Endodermal cell (in vitro differentiated cells): ENCODE data around the gene FAM168B. TPM values are rescaled to one million over a fixed set of nuclear protein-coding genes. Genes with fewer than 3 reads are reported as not detected.
A peak's percentile ranks its signal among the peaks of the same experiment; 100 is the strongest.

Experiments
- DNase-seq: peaks from one replicate; pipeline ENCODE4 v3.0.0-alpha.2; 2017
- H3K27ac ChIP-seq: 2 replicates; pipeline ENCODE4 v1.5.1; 2013; ENCODE audit warnings: mild to moderate bottlenecking, low read depth, low read length, moderate library complexity
- H3K27me3 ChIP-seq: 2 replicates; pipeline ENCODE4 v1.6.1; 2013; ENCODE audit warnings: mild to moderate bottlenecking, low read length, moderate library complexity; ENCODE audit not compliant: insufficient read depth, control insufficient read depth, poor library complexity, severe bottlenecking
- H3K36me3 ChIP-seq: 2 replicates; pipeline ENCODE4 v1.7.0; 2013; ENCODE audit warnings: mild to moderate bottlenecking, low read length, moderate library complexity; ENCODE audit not compliant: control insufficient read depth, insufficient read depth
- H3K4me1 ChIP-seq: one replicate; pipeline ENCODE4 v1.7.0; 2013; ENCODE audit warnings: low read length; ENCODE audit not compliant: control insufficient read depth, insufficient read depth
- H3K4me3 ChIP-seq: 2 replicates; pipeline ENCODE4 v1.5.1; 2013; ENCODE audit warnings: mild to moderate bottlenecking, low read length, moderate library complexity
- H3K9ac ChIP-seq: 2 replicates; pipeline ENCODE4 v1.6.1; 2013; ENCODE audit warnings: mild to moderate bottlenecking, low read length, moderate library complexity; ENCODE audit not compliant: poor library complexity, severe bottlenecking; ENCODE audit errors: extremely low read depth
- H3K9me3 ChIP-seq: 2 replicates; pipeline ENCODE4 v1.6.1; 2013; ENCODE audit warnings: mild to moderate bottlenecking, low read length, moderate library complexity; ENCODE audit not compliant: control insufficient read depth
- H3K27ac Mint-ChIP-seq: 2 replicates; pipeline ENCODE4 v1.8.0; 2020; ENCODE audit warnings: mixed read lengths
- H3K27me3 Mint-ChIP-seq: 2 replicates; pipeline ENCODE4 v1.8.0; 2021; ENCODE audit warnings: mild to moderate bottlenecking, mixed read lengths; ENCODE audit not compliant: insufficient read depth
- H3K36me3 Mint-ChIP-seq: 2 replicates; pipeline ENCODE4 v1.8.0; 2020; ENCODE audit warnings: low read depth, mixed read lengths
- H3K4me1 Mint-ChIP-seq: 2 replicates; pipeline ENCODE4 v1.8.0; 2020; ENCODE audit warnings: mixed read lengths
- H3K4me3 Mint-ChIP-seq: 2 replicates; pipeline ENCODE4 v1.8.0; 2020; ENCODE audit warnings: mild to moderate bottlenecking, moderate library complexity, mixed read lengths
- H3K9me3 Mint-ChIP-seq: 2 replicates; pipeline ENCODE4 v1.8.0; 2020; ENCODE audit warnings: mild to moderate bottlenecking, mixed read lengths
- WGBS, 2 experiments: methylation state at CpG; one replicate each; pipeline versions ENCODE4 v1.1.5 to v1.1.7; 2013; ENCODE audit warnings: missing lambda C conversion rate in 2 of 2, mixed read lengths in 1 of 2; ENCODE audit not compliant: insufficient coverage in 1 of 2, insufficient read length in 1 of 2; 5-methylcytosine and 5-hydroxymethylcytosine counted together
- total RNA-seq, 2 donors: library from RNA; stranded (reverse); fragmentation: NEBNext Ultra II Directional in 1 of 2; extraction: Animal tissue kit (Norgen Biotek cat#: 25700) in 1 of 2; gene quantifications; 2 replicates in 1 of 2; 3 replicates in 1 of 2; pipeline ENCODE4 v1.2.1, GENCODE V29; 2021
- TF ChIP-seq, protein P1 (sequence below): fragments of 200-600 bp; sonication (generic); conservative IDR thresholded peaks from 2 replicates; pipeline ENCODE4 v1.5.0; 2021; ENCODE audit warnings: antibody characterized with exemption, mild to moderate bottlenecking

Gene FAM168B
- total RNA-seq, 2 donors from 2014 or later, result 77.5 to 77.6 TPM

DNA sequence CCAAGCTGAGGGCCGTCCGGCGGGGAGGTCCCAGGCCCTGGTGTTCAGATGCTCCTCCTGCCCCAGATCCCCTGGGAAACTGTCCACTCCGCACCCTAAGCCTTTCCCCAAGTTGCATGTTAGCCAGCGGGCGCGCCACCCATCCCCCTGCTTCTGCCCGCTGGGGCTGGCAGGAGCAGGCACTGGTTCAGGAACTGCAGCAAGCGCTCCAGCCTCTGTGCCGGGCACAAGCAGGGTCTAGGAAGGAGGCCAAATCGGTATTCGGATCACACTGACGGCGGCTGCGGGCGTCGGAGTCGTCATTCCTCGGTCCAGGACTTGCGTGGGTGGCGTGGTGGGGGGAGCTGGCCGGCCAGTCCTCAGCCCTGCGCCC lies 53.7 kb downstream of the FAM168B start:
- Mint-ChIP-seq H3K9me3 (no peaks in the 10 kb centered on the region), H3K4me3 (no peak overlapping the region), H3K4me1 (peaks cover 9% of the 10 kb centered on the region), H3K36me3 (peaks cover 9% of the 10 kb centered on the region), H3K27me3 (peaks cover 24% of the 10 kb centered on the region), H3K27ac (no peak overlapping the region)
- peak; percentile 44 for DNase-seq
- H3K4me3 ChIP-seq, result no peak overlapping the region
- no peak overlapping the region for H3K9ac ChIP-seq
- H3K27ac ChIP-seq, result no peak overlapping the region
- TF ChIP-seq, protein P1, sequence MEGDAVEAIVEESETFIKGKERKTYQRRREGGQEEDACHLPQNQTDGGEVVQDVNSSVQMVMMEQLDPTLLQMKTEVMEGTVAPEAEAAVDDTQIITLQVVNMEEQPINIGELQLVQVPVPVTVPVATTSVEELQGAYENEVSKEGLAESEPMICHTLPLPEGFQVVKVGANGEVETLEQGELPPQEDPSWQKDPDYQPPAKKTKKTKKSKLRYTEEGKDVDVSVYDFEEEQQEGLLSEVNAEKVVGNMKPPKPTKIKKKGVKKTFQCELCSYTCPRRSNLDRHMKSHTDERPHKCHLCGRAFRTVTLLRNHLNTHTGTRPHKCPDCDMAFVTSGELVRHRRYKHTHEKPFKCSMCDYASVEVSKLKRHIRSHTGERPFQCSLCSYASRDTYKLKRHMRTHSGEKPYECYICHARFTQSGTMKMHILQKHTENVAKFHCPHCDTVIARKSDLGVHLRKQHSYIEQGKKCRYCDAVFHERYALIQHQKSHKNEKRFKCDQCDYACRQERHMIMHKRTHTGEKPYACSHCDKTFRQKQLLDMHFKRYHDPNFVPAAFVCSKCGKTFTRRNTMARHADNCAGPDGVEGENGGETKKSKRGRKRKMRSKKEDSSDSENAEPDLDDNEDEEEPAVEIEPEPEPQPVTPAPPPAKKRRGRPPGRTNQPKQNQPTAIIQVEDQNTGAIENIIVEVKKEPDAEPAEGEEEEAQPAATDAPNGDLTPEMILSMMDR, result no peak
- 96% methylated on average over 17 to 23 of the region's 23 CpGs for WGBS, 2 experiments
- H3K36me3 ChIP-seq, result peaks cover 24% of the 10 kb centered on the region
- H3K27me3 ChIP-seq, result no peaks in the 10 kb centered on the region
- peaks cover 14% of the 10 kb centered on the region for H3K4me1 ChIP-seq
- no peaks in the 10 kb centered on the region for H3K9me3 ChIP-seq

DNA sequence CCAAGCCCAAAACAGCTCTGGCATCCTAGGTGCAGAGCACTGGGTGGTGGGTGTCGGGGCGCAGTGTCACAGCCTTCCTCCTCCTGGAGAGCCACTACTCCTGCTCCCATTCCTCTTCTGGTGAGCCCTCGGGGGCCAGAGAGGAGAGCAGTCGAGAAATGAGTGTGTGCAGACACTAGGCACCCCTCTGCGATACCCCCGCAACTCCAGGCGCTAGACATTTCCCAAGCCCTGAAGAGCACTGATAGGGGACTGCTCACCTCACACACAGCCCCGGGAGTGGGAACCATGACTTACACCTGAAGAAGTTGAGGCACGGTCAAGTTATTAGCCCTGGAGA lies 54.2 kb downstream of the FAM168B start:
- H3K9me3 Mint-ChIP-seq, result no peaks in the 10 kb centered on the region
- no peak overlapping the region for H3K4me3 Mint-ChIP-seq
- H3K4me1 Mint-ChIP-seq, result peaks cover 13% of the 10 kb centered on the region
- peaks cover 9% of the 10 kb centered on the region for H3K36me3 Mint-ChIP-seq
- no peak overlapping the region for H3K9ac ChIP-seq
- no peak overlapping the region for H3K27ac Mint-ChIP-seq
- no peak for DNase-seq
- H3K27me3 ChIP-seq, result peaks cover 4% of the 10 kb centered on the region
- H3K4me3 ChIP-seq, result no peak overlapping the region
- peaks cover 14% of the 10 kb centered on the region for H3K4me1 ChIP-seq
- WGBS, 2 experiments, result 95 to 100% methylated on average over 1 to 9 of the region's 9 CpGs
- H3K9me3 ChIP-seq, result no peaks in the 10 kb centered on the region
- H3K27me3 Mint-ChIP-seq, result peaks cover 29% of the 10 kb centered on the region
- H3K36me3 ChIP-seq, result peaks cover 24% of the 10 kb centered on the region
- no peak overlapping the region for H3K27ac ChIP-seq
- TF ChIP-seq, protein P1, result no peak

DNA sequence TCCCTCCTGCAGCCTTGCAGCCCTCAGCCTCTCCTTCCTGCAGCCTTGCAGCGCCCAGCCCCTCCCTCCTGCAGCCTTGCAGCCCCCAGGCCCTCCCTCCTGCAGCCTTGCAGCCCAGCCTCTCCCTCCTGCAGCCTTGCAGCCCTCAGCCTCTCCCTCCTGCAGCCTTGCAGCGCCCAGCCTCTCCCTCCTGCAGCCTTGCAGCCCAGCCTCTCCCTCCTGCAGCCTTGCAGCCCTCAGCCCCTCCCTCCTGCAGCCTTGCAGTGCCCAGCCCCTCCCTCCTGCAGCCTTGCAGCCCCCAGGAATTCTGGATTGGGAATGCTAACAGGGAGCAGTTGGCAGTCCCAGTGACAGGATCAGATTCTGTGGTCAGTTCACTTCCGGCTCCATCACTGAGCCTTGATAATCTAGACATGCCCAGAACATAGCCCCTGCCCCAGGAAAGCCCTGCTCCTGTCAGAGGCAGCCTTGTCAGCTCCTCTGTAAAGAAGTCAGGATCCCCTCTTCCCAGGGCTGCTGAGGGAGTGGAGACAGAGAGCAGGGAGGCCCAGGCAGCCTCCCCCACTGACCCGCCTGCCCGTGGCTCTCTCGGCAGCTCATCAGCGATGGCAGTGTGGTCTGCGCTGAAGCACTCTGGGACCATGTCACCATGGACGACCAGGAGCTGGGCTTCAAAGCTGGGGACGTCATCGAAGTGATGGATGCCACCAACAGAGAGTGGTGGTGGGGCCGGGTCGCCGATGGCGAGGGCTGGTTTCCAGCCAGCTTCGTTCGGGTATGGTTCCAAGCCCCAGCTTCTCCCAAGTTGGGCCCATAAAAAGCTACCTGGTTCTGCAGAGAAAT lies 54.8 kb downstream of the FAM168B start:
- H3K36me3 ChIP-seq, result peaks cover 24% of the 10 kb centered on the region
- Mint-ChIP-seq H3K27me3 (peaks cover 35% of the 10 kb centered on the region), H3K4me3 (no peak overlapping the region), H3K36me3 (peaks cover 6% of the 10 kb centered on the region), H3K27ac (no peak overlapping the region), H3K9me3 (no peaks in the 10 kb centered on the region), H3K4me1 (peaks cover 15% of the 10 kb centered on the region)
- no peaks in the 10 kb centered on the region for H3K9me3 ChIP-seq
- no peak overlapping the region for H3K4me3 ChIP-seq
- DNase-seq, result peak; percentile 53
- peaks cover 14% of the 10 kb centered on the region for H3K4me1 ChIP-seq
- peaks cover 10% of the 10 kb centered on the region for H3K27me3 ChIP-seq
- no peak overlapping the region for H3K27ac ChIP-seq
- TF ChIP-seq, protein P1, result no peak
- H3K9ac ChIP-seq, result no peak overlapping the region
- 91 to 94% methylated on average over 15 to 17 of the region's 17 CpGs for WGBS, 2 experiments
